Stimulated activated CD8-positive, alpha-beta memory T cell treated with anti-CD3 and anti-CD28 coated beads, Interleukin-2, amount 100 ng/mL, for 48 hours (primary cell): ENCODE data around the gene CTCFL.

Experiments used
- DNase-seq, 2 donors: peaks; one replicate each; pipeline ENCODE4 v3.0.0-alpha.2; 2020; ENCODE audit warnings: low read depth in 2 of 2

CTCFL gene

DNA sequence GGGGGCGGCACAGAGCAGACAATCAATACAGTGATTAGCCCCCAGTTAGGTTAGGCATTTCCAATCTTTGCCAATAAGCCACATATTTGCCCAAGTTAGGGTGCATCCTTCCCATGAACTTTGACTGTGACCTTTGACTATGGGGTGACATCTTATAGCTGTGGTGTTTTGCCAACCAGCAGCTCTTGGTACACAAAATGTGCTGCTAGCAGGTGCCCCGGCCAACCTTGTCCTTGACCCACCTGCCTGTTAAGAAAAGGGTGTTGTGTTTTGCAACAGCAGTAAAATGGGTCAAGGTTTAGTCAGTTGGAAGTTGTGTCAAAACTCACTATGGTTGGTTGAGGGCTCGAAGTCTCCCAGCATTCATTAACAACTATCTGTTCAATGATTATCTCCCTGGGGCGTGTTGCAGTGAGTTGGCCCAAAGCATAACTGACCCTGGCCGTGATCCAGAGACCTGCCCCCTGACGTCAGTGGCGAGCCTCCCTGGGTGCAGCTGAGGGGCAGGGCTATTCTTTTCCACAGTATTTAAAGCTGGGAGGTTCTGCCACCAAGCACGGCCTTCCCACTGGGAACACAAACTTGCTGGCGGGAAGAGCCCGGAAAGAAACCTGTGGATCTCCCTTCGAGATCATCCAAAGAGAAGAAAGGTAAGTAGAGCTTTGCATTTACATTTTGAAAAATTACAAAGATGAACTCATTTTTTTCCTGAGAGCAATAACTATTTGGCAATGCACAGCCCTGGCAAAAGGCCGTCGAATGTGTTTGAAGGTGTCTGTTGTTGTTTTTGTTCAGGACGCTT lies 35.8 kb upstream of the CTCFL start, which contains the start of gene PCK1:
Gene PCK1 (plus strand): TSS at position 557 of the 802 bp plus-strand sequence. CDS start 302 bp downstream, outside the sequence.
- no peak for DNase-seq

DNA sequence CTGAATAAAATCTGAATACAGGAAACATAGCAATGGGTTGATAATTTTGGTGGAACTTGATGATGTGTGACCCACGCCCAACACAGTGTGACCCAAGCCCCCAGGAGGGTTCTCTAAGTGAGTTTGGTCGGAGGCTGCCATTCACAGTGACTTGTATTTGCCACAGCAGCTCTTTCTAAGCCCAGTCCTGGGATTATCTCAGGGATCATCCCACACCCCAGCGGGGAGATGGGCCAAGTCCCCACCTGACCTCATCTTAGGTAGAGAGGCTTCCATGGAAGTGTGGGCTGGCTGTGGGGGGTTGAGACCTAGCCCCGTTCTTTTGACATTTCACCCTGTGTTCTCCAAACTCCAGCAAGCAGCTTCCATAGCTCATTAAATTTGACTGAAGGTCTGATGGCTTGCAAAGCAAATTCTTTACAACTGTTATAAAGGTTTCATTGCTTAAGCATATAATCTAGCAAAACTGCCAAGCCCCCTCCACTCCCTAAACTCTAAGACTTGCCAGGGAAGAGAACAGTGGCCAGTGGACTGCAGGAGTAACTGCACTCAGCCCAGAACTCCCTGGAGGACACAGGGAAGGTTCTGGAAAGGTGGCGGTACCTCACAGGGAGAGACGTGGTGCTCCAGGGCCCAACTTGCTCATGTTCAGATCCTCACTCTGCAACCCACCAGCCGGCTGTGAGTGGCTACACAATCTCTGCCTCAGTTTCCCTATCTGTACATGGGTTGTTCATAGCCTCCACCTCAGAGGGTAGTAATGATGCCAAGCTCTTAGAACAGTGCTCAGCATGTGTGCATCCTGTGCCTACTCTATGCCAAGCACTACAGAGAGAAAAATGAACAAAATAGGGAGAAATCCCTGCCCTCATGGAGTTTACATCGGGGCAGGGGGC lies 35.0 kb upstream of the CTCFL start:
- DNase-seq: no peak

DNA sequence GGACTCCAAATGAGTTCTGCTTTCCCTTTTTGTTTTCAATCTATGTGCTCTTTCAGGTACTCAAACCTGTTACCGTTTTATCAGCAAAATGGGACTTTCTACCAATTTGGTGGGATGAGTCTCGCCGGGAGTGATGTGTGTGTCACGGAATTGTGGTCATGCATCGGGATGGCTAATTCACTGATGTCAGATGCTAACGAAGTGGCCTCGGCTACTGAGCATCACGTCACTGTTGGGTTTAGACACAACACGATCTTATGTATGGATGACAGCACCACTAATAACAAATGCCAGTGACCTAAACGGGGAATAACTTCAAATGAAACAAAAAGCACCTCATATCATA lies 34.3 kb upstream of the CTCFL start:
- DNase-seq: no peak

DNA sequence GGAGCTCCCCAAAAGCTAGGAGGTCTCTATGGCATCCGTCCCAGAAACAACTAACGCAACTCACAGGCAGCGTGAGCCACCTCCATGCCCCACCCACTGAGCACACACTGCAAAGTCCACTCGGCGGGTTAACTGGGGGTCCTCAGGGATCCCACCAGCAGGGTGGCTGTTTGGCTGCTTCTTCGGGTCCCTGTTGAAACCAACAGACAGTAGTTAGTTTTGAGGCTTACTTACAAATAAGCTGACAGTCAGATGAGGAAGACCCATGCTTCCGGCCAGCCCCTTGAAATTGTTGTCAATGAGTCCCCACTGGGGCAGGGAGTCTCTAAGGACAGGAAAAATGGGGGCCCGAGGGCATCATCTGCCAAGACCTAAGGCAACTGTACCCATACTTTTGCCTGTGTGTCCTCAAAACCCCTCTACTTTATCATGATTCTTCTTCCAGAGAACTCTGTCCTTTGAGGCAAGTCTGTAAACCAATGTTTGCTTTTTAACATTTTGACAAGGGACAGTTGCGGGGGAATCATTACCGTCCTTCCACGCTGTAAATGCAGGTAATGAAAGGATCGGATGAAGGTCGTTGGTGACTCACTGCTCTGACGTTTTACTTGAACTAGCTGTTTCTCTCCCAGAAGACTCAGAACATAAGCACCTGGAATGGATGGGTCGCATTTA lies 33.8 kb upstream of the CTCFL start:
- no peak for DNase-seq

DNA sequence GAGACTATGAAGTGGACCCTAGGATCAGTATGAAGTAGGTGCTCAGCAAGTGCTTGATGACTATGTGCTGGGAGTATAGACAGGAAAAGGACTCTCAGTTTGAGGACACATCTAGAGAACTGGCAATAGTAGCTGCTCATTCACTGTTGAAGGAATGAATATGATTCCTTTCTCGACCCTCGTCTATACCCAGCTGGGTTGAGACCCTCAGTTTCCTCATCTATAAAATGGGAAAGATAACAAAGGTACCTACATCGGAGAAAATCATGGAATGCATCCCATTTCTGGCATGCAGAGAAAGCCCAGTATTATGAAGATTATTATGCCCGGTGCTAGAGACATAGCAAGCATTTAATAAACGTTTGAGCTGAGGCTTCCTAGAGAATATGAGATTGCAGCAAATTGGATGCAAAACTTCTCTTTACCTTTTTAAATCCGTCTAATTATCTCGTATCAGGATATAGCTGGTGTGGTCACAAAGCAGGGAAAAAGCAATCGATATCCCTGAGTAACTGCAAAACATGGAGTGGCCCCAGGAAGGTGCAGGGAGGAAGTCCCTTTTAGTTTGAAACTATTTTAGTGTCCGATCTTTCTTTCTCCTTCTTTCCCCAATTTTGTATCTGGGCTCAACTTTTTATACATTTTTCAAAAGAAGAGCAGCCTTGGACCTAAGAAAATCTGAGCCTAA lies 33.1 kb upstream of the CTCFL start:
- DNase-seq: no peak

DNA sequence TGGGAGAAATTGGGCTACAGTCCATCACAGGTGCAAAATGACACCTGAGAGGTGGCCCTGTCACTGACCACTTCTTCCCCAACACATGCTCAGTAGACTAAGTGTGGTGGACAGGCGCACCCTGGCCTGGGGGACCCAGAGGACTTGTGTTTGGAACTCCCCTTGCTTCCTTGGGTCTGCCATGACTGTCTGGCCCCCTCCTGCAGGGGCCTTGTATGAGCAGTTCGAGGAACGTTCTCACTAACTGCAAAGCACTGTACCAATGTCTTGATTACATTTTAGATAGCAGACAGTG lies 32.0 kb upstream of the CTCFL start:
- DNase-seq: no peak

DNA sequence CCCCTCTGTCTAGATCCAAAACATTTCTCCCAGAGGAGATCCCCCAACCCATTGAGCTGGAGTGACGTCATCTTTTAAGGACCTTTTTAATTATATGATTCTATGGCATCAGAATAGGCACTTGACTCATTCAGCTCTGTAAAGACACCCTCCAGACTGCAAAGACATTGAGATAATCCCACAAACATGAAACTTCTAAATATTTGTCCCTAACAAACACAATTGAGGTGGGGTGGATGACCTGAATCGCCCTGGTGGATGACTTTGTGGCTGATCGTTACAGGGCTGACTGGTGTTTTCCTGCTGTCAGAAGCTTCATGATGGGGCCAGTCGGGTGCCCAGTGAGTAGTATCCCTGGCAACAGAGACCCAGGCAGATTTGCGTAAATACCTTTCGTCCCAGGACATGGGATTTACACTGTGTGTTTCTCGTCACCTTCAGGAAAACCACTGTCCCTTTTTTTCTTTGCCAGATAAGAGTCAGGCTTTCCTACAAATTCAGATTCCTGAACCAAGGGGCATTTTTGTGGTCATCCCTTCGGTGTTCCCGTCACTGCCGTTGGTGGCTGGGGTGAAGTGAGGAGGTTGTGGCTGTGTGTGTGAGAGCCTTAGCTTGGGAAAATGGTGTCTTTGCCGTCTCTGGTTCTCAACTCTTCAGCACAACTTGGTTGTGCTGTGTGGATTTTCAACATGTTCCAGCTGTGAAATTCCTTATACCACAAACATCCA lies 30.7 kb upstream of the CTCFL start:
- DNase-seq: no peak

DNA sequence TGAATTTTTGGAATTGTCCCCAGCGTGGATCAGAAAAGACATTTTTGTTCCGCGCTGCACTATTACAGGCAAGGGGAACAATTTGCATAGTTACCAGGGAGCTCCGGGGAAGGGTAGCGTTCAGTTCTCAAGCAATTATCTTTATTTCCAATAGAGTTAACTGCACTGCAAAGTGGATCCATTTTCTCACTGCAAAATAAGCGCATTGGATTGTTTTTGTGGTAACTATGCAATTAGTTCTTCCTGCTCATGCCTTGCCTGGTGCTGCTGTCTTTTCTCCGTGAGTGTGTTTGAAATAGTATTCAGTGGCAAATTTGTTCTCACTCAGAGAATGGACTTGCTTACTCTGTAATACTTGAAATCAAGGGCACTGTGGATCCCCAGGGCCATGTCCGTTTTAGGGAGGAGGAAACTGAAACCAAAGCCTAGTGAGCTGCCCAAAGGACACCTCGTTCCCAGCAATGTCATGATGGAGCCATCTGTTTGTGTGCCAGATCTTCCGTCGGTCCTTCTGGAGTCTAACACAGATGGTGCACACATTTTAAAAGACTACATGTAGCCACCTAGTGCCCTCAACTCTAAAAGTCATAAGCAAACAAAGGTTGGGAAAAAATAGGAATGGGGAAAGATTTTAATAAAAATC lies 28.6 kb upstream of the CTCFL start:
- no peak for DNase-seq

DNA sequence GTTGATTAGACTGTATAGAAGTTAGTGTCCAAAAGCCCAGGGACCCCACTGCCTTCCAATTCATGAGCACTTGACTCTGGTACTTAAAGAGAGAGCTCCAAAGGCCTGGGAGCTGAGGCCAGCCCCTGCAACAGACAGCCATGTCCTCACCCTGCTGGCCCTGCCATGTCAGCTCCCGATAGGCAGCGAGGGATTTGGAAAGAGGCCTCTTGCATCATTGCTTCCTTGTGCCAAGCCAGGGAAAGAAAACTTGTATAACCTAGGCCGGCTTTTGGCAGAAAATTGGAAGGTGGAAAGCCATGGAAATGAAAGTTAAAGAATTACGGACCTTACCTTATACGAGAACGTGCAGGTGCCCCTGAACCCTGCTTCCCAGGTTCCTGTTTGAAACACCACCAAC lies 27.5 kb upstream of the CTCFL start:
- DNase-seq: no peak

DNA sequence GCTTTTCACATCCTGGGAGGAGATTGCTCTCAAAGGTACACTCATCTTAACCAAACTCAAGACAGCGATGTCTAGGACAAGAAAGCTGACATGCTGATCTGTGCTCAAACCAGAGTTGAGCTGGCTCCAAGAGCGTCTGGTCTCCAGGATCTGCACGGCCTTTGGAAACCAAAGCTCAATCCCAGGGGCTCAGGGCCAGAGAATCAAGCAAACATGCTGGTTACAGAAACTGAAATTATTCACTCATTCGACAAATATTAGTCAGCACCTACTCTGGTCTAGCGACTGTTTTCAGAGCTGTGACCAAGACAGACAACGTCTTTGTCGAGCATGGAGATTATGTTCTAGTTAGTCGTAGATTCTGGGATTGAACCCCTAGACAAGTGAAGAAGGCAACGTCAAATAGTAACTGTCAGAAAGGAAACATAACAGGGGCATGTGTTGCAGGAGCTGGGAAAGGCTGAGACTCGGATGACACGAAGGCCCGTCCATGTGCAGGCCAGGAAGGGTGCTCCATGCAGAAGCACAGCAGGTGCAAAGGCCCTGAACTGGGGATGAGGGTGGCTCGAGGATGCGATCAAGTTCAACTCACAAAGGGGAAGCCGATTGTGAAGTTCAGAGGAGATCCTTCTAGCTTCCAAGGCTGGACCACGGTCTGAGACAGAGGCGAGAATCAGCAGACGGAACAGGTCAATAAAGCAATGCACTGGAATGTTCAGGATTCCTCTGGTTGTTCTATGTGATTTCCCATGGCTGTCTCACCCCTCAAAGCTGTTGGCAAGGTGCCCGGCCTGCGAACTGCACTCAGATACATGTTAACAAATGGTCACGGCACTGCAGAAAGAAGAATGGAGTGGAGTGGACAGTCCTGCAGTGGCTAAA lies 23.5 kb upstream of the CTCFL start:
- no peak for DNase-seq

DNA sequence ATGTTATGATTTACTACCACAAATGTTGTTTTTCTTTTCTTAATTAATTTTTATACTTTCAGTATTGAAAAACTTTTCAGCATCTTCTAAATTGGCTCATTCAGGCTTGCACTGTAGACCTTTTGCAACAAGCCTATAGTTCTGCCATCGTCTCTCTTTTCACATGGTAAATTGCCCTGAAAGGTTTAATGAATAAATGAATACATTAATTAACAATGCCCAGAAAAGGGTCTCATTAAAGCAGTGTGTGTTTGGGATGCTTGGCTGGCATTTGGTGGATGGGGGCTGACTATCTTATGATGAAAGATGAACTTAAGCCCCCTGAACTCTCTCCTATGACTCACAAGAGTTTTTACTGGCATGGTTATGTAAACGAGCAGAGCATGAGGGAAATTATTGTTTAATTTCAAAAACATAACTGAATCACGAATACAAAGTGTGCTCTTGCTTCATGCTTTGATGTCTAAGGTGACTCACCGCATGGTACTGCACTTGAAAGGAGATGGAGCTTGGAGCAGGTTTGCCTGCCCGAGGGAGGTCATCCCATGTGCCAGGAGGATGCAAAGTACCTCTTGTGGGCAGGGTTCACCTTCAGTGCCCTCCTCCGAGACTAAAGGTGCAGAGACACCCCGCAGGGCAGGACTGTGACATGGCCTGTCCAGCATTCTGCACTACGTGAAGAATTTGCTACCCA lies 22.2 kb upstream of the CTCFL start:
- DNase-seq: no peak

DNA sequence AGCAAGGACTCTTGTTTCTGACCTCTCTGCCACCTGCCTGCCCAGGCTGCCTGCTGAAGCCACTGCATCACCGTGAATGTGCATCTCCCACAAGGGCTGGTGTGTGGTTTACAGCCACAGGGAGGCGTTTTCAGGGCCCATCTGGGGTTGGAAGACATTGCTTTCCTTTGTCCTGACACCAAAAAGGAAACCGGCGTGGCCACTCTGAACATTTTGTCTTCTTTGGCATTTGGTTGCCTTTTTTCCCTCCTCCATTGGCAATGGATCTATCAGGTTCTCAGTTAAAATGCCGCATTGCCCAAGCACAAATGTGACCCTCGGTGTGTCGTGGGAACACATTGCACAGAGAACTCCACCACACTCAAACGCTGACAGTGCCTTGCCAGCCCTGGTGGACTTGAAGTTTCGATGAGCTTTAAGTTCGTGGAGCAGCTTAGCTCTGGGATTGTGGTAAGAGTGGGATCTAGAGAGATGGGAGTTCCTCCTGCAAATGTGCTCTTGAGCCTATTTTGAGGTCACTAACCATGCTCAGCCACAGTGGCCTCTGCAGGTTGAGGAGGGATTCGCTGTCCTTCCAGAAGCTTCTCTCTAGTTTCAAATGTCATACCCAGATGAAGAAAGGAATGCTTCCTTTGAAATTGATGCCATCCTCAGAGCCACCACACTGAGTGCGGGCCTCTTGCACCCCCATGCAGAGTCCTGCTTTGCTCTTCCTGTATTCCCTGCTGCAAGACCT lies 21.2 kb upstream of the CTCFL start:
- no peak for DNase-seq

DNA sequence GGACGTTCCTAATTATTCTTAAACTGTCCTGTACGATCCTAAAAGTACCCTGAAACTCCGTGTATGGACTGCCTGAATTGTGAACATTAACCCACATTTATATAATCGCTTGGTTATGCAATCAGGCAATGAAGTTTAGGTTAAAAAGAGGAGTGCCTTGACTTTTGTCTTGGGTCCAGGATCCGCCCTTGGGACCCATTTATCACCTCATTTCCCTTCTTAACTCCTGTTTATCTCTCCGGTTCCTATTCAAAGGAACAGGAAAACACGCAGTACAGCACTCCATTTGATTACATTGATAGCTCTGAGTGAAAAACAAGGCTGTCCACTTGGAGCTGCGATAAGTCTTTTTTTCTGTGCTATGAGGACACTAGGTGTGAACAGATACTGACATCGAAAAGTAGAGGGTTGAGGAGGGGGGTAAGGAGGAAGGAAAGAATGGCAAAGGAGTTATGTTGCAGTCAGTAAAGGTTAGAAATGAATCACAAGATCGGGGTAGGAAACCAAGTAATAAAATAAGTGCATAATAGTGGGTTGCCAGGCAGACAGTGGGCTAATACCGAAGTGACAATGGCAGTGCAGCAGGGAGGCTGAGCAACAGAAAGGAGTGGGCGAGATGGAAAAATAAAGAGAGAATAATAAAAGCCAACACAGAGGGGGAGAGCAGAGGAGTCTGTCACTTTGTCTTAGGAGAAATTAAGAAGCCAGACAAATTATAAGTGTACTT lies 20.1 kb upstream of the CTCFL start:
- no peak for DNase-seq

DNA sequence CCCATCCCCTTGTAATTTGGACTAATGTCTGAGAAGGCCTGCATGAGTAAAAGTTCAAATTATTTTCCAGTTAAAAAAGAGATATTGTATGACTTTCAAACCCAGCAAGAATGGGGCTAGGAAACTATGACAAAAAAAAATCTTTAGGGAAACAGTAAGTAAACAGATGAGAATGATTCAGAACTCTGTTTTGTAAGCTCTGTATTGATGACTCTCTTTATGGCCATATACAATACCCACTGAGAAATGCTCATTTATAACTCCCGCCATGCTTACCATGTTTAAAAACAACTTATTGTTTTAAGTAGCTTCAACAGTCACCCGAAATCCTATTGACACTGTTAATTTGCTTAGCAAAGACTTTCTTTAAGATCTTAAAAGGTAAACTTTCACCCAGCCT lies 18.8 kb upstream of the CTCFL start:
- DNase-seq: no peak

DNA sequence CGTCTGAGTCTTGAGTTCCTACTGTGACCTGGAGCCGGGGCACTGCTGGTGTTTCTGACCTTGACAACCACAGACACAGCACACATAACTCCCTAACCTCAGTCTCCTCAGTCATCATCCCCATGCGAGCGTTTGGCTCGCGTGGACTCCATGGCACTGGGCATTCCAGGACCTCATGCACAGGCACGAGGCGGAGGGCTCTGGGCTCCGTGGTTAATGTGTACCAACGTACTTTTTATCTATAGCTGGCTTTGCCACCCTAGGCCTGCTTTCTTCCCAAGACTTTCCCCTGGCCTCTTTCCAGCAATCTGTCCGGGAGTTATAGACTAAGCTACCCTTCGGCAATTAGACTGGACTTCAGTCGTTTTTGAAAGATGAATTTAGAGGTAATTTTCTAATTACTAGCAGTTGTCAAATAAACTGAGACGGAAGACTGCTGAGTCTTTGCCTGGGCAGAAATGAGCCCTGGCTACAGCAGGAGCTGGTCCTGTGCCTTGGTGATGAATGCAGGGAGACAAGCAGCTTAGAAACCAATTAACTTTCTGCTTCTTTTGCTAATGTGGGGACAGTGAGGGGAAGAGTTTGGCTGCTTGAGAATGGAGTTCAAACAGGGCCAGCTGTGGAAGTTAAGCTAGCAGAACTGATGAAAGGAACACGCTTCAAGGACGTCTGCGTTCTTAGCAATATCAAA lies 16.1 kb upstream of the CTCFL start:
- no peak for DNase-seq

DNA sequence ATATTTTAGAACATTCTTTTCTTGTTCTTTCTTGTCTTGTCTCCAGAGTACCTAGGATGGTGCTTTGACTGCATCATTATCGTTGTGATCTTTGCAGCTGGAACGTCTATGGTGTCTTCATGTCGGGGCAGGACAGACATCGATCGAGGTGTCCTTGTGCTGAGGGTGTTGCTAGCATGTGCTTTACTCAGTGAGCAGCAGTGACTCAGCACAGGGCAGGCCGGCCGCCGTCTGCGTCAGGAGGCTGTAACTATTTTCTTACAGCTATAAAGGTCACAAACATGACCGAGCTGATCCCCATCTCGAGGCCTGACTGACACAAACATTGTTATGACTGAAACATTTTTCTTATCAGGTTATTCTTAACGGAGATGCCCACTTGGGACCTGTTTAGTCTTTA lies 14.9 kb upstream of the CTCFL start:
- DNase-seq: no peak

DNA sequence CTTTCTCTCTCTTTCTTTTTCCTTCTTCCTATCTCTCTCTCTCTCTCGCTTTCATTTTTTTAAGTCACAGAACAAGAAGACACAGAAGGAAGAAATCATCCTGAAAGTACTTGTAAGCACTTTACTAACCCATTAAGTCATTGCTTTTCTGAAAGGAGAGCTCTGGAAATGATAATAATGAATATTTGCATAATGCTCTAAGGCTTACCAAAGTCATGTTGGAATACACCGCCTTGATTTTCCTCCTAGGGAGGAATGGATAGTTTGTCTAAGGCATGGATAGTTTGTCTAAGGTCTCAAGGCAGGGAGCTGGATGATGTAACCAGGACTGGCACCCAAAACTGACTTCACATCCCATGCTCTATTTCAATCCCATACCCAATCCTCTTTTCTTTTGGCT lies 12.9 kb upstream of the CTCFL start:
- no peak for DNase-seq
